ENCODE measurements around the gene SEBOX. TPM values are rescaled to one million over a fixed set of nuclear protein-coding genes. Genes with fewer than 3 reads are reported as not detected.

Gene SEBOX
- total RNA-seq, 2 donors from 2014 or later = not detected

DNA sequence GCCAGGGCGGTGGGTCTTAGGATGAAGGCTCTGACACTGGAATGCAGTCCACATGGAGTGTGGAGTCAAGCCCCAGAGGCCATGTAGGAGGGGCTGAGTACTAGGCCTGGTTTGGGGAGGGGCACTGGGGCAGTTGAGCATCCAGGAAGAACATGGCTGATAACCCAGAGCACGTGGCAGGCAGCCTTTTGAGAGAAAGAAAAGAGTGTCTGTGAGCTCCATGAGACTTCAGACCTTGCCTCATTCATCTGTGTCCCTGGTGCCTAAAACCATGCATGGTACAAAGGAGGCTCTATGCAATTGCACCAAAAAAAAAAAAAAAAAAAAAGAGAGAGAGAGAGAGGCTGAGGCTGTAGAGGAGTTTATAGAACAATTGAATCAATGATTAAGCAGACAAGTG, 26.4 kb upstream of the SEBOX start:
- H3K4me1 ChIP-seq (ENCODE audit: control insufficient read depth, insufficient read depth, low read length) = no peaks in the 10 kb centered on the region
- Mint-ChIP-seq H3K4me1 (peaks cover 15% of the 10 kb centered on the region), H3K27ac (no peak overlapping the region), H3K4me3 (no peak overlapping the region), H3K27me3 (ENCODE audit: insufficient read depth) (peaks cover 12% of the 10 kb centered on the region), H3K9me3 (no peaks in the 10 kb centered on the region), H3K36me3 (ENCODE audit: low read depth) (no peaks in the 10 kb centered on the region)
- TF ChIP-seq, protein P1, sequence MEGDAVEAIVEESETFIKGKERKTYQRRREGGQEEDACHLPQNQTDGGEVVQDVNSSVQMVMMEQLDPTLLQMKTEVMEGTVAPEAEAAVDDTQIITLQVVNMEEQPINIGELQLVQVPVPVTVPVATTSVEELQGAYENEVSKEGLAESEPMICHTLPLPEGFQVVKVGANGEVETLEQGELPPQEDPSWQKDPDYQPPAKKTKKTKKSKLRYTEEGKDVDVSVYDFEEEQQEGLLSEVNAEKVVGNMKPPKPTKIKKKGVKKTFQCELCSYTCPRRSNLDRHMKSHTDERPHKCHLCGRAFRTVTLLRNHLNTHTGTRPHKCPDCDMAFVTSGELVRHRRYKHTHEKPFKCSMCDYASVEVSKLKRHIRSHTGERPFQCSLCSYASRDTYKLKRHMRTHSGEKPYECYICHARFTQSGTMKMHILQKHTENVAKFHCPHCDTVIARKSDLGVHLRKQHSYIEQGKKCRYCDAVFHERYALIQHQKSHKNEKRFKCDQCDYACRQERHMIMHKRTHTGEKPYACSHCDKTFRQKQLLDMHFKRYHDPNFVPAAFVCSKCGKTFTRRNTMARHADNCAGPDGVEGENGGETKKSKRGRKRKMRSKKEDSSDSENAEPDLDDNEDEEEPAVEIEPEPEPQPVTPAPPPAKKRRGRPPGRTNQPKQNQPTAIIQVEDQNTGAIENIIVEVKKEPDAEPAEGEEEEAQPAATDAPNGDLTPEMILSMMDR (conservative IDR thresholded peaks at IDR 0.05) = no peak
- H3K27ac ChIP-seq (ENCODE audit: low read depth, low read length) = no peak overlapping the region
- no peak overlapping the region for H3K9ac ChIP-seq (ENCODE audit: extremely low read depth, low read length, poor library complexity, severe bottlenecking)
- no peak for DNase-seq
- H3K9me3 ChIP-seq (ENCODE audit: control insufficient read depth, low read length) = no peaks in the 10 kb centered on the region
- H3K27me3 ChIP-seq (ENCODE audit: control insufficient read depth, insufficient read depth, low read length, poor library complexity, severe bottlenecking) = peaks cover 7% of the 10 kb centered on the region
- H3K4me3 ChIP-seq (ENCODE audit: low read length) = no peak overlapping the region
- no peaks in the 10 kb centered on the region for H3K36me3 ChIP-seq (ENCODE audit: control insufficient read depth, insufficient read depth, low read length)
- 68 to 84% methylated on average over 2 of the region's 2 CpGs for WGBS, 2 experiments (ENCODE audit: insufficient coverage in 1 of 2, insufficient read length in 1 of 2)

DNA sequence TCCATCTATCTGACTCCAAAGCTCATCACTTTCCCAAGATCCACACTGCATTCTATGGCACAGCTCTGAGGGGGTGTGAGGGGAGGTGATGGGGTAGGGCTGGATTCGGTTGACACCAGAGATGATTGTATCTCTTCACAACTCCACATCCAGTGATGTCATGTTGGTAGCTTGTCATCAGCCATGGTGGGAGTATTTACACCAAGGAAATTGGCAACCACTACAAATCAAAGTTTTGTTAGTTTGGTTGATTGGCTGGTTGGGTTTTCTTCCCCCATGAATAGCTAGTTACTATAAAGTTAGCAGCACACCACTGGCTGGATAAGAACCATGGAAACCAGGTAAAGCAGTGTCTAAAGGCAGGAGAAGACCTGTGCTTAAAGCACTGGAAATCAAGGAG, 26.0 kb upstream of the SEBOX start:
- peaks cover 11% of the 10 kb centered on the region for H3K27me3 ChIP-seq (ENCODE audit: control insufficient read depth, insufficient read depth, low read length, poor library complexity, severe bottlenecking)
- H3K4me3 ChIP-seq (ENCODE audit: low read length) = no peak overlapping the region
- H3K9me3 Mint-ChIP-seq = no peaks in the 10 kb centered on the region
- WGBS, 2 experiments (ENCODE audit: insufficient coverage in 1 of 2, insufficient read length in 1 of 2) = no CpG with 5 or more reads among the region's 1 CpG
- no peaks in the 10 kb centered on the region for H3K4me1 ChIP-seq (ENCODE audit: control insufficient read depth, insufficient read depth, low read length)
- TF ChIP-seq, protein P1 (conservative IDR thresholded peaks at IDR 0.05) = no peak
- no peak overlapping the region for H3K27ac Mint-ChIP-seq
- no peaks in the 10 kb centered on the region for H3K36me3 Mint-ChIP-seq (ENCODE audit: low read depth)
- no peak overlapping the region for H3K27ac ChIP-seq (ENCODE audit: low read depth, low read length)
- no peak overlapping the region for H3K4me3 Mint-ChIP-seq
- H3K36me3 ChIP-seq (ENCODE audit: control insufficient read depth, insufficient read depth, low read length) = no peaks in the 10 kb centered on the region
- H3K27me3 Mint-ChIP-seq (ENCODE audit: insufficient read depth) = peaks cover 17% of the 10 kb centered on the region
- H3K4me1 Mint-ChIP-seq = peaks cover 14% of the 10 kb centered on the region
- no peak for DNase-seq
- no peaks in the 10 kb centered on the region for H3K9me3 ChIP-seq (ENCODE audit: control insufficient read depth, low read length)
- no peak overlapping the region for H3K9ac ChIP-seq (ENCODE audit: extremely low read depth, low read length, poor library complexity, severe bottlenecking)

DNA sequence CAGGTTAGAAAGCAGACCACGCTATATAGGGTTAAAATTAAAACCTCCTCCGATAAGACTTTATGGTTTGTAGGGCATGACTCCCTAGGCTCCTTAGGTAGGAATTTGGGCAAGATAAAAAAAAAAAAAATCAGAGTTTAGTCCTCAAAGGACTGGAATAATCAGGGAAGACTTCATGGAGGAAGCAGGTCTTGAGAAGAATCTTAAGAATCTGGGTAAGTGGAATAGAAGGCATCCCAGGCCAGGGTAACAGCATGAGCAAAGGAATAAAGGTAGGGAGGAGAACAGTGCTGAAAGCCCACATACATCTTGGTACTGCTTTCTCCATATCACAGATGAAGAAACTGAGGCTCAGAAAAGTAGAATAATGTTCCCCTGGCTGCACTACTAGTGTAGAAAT, 25.6 kb upstream of the SEBOX start:
- H3K4me1 ChIP-seq (ENCODE audit: control insufficient read depth, insufficient read depth, low read length) = no peaks in the 10 kb centered on the region
- H3K36me3 Mint-ChIP-seq (ENCODE audit: low read depth) = no peaks in the 10 kb centered on the region
- H3K4me3 Mint-ChIP-seq = no peak overlapping the region
- TF ChIP-seq, protein P1 (conservative IDR thresholded peaks at IDR 0.05) = no peak
- DNase-seq = no peak
- no peak overlapping the region for H3K4me3 ChIP-seq (ENCODE audit: low read length)
- no peak overlapping the region for H3K9ac ChIP-seq (ENCODE audit: extremely low read depth, low read length, poor library complexity, severe bottlenecking)
- H3K27ac Mint-ChIP-seq = no peak overlapping the region
- H3K27me3 ChIP-seq (ENCODE audit: control insufficient read depth, insufficient read depth, low read length, poor library complexity, severe bottlenecking) = peaks cover 15% of the 10 kb centered on the region
- no peaks in the 10 kb centered on the region for H3K36me3 ChIP-seq (ENCODE audit: control insufficient read depth, insufficient read depth, low read length)
- H3K9me3 Mint-ChIP-seq = no peaks in the 10 kb centered on the region
- H3K4me1 Mint-ChIP-seq = peaks cover 10% of the 10 kb centered on the region
- no peak overlapping the region for H3K27ac ChIP-seq (ENCODE audit: low read depth, low read length)
- peaks cover 21% of the 10 kb centered on the region for H3K27me3 Mint-ChIP-seq (ENCODE audit: insufficient read depth)
- H3K9me3 ChIP-seq (ENCODE audit: control insufficient read depth, low read length) = no peaks in the 10 kb centered on the region
- 95% methylated on average over 2 of the region's 2 CpGs; no CpG with 5 or more reads in 1 of the 2 experiments for WGBS, 2 experiments (ENCODE audit: insufficient coverage in 1 of 2, insufficient read length in 1 of 2)

Data from endodermal cell (in vitro differentiated cells).